PC-9 (cell line): ENCODE measurements around the gene LGR6.

Experiments used
- EZH2 ChIP-seq: fragments of 200-600 bp; sonication (generic); IDR thresholded peaks from 2 replicates; pipeline ENCODE4 v1.8.0; 2017; ENCODE audit warnings: antibody characterized with exemption, low read depth
- TF ChIP-seq, protein P1 (sequence below): fragments of 200-600 bp; sonication (generic); conservative IDR thresholded peaks from 2 replicates; pipeline ENCODE4 v1.6.1; 2017; ENCODE audit warnings: mixed run types, antibody characterized with exemption, mild to moderate bottlenecking, moderate library complexity

DNA sequence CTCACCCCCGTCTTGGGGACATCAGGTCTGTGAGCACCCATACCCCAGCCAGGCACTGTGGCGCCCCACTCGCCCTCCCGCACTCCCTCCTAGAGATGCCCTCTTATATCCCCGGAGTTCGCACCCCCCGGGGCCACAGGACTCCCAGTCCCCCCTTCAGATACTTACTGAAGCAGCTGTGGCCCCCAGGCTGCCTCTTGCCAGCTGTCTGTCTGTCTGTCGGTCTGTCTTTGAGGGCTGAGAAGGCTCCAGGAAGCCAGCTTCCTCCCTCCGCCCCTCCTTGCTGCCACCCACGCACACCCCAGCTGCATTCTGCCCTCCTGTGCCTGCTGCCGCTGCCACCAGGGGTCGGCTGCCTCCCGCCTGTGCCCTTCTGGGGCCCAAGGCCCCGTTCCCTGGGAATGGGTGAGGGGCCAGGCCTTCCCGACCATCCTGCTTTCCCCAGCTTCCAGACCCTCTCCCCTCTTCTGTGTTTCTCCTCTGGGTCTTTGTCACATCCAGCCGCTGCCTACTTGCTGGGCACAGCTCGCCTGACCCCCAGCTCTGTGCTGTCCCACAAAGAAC lies 33.1 kb upstream of the LGR6 start, which contains the start of gene PTPN7:
- TF ChIP-seq, protein P1, sequence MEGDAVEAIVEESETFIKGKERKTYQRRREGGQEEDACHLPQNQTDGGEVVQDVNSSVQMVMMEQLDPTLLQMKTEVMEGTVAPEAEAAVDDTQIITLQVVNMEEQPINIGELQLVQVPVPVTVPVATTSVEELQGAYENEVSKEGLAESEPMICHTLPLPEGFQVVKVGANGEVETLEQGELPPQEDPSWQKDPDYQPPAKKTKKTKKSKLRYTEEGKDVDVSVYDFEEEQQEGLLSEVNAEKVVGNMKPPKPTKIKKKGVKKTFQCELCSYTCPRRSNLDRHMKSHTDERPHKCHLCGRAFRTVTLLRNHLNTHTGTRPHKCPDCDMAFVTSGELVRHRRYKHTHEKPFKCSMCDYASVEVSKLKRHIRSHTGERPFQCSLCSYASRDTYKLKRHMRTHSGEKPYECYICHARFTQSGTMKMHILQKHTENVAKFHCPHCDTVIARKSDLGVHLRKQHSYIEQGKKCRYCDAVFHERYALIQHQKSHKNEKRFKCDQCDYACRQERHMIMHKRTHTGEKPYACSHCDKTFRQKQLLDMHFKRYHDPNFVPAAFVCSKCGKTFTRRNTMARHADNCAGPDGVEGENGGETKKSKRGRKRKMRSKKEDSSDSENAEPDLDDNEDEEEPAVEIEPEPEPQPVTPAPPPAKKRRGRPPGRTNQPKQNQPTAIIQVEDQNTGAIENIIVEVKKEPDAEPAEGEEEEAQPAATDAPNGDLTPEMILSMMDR, result no peak
- TF ChIP-seq EZH2, result no peak
